Stimulated activated memory B cell treated with anti-CD40 and anti-IgM and Interleukin-4, amounts not matched to agents 10 μg/mL and 1 μg/mL and 100 μg/mL, for 72 hours (primary cell): ENCODE measurements around the gene ACSF3.

Source experiments
- ATAC-seq: fragments of 150-1000 bp; cut with Tn5 transposase; 2 replicates; pipeline ENCODE4 v1.10.0; 2021
- H3K27ac Mint-ChIP-seq: one replicate; pipeline ENCODE4 v1.8.0; 2022; ENCODE audit warnings: mild to moderate bottlenecking, mixed read lengths
- H3K27me3 Mint-ChIP-seq: one replicate; pipeline ENCODE4 v1.8.0; 2022; ENCODE audit warnings: mixed read lengths
- H3K36me3 Mint-ChIP-seq: one replicate; pipeline ENCODE4 v1.8.0; 2022; ENCODE audit warnings: mixed read lengths
- H3K4me1 Mint-ChIP-seq: one replicate; pipeline ENCODE4 v1.8.0; 2022; ENCODE audit warnings: mixed read lengths
- H3K4me3 Mint-ChIP-seq: one replicate; pipeline ENCODE4 v1.8.0; 2022; ENCODE audit warnings: mild to moderate bottlenecking, moderate library complexity, mixed read lengths
- H3K9me3 Mint-ChIP-seq: one replicate; pipeline ENCODE4 v1.8.0; 2022; ENCODE audit warnings: mixed read lengths

Gene ACSF3

DNA sequence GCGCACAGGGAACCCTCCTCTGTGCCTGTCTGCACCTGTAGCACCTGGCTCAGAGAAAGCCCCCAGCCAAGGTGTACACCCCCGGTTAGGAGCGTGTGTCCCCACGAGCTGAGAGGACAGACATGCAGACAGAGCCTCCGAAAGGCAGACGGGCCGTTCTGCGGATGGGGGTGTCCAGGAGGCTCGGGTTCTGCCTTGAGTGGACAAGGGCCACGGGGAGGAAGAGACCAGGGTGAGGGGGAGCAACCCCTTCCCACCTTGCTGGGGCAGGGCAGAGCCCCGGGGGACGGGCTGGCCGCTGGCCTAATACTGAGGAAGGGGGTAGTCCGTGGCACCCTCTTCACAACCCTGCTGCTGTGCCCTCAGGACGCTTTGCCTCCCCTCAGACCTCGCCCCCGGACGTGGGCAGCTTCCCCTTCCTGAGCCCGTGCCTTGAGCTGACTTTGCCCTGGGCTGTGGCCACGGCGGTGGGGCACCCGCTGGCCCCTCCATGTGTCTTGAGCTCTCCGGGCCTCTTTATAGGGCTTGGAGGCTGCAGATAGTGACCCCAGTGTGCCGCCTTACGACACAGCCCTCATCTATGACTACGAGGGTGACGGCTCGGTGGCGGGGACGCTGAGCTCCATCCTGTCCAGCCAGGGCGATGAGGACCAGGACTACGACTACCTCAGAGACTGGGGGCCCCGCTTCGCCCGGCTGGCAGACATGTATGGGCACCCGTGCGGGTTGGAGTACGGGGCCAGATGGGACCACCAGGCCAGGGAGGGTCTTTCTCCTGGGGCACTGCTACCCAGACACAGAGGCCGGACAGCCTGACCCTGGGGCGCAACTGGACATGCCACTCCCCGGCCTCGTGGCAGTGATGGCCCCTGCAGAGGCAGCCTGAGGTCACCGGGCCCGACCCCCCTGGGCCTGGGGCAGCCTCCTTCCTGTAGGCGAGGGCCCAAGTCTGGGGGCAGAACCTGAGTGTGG is 101.0 kb downstream of the ACSF3 start:
- ATAC-seq = no peak
- no peaks in the 10 kb centered on the region for H3K9me3 Mint-ChIP-seq
- peaks cover 28% of the 10 kb centered on the region for H3K27me3 Mint-ChIP-seq
- no peak overlapping the region for H3K27ac Mint-ChIP-seq
- no peaks in the 10 kb centered on the region for H3K4me1 Mint-ChIP-seq
- no peak overlapping the region for H3K4me3 Mint-ChIP-seq
- H3K36me3 Mint-ChIP-seq = no peaks in the 10 kb centered on the region

DNA sequence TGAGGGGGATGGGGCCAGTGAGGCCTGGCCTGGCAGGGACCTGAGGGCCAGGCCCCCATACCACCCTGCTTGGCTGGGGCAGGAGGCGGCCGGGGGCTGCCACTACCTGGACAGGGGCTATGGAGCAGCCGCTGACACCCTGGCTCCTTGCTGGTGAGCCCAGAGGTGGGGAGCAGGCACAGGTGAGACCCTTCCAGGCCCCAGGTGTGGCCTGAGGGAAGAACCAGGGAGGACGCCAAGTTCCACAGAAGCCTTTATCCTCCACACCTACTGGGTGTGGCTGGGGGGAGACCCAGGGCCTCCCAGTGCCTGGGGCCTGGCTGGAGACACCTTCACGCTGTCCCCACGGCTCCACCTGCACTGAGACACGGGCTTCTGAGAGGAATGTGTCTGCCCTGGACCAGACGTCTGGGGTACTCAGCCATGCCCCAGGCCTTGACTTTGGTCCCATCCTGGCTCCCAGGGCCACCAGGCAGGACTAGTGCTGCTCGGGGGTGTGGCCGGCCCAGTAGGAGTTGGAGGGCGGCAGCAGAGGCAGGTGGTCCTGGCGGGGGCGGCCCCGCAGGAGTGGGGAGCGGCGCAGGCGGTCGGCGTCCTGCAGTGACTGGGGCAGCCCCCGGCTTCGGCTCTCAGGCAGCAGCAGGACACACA is 102.0 kb downstream of the ACSF3 start:
- Mint-ChIP-seq H3K27ac (no peak overlapping the region), H3K27me3 (peaks cover 38% of the 10 kb centered on the region), H3K36me3 (no peaks in the 10 kb centered on the region), H3K4me3 (no peak overlapping the region), H3K4me1 (peaks cover 7% of the 10 kb centered on the region), H3K9me3 (no peaks in the 10 kb centered on the region)
- ATAC-seq = no peak

DNA sequence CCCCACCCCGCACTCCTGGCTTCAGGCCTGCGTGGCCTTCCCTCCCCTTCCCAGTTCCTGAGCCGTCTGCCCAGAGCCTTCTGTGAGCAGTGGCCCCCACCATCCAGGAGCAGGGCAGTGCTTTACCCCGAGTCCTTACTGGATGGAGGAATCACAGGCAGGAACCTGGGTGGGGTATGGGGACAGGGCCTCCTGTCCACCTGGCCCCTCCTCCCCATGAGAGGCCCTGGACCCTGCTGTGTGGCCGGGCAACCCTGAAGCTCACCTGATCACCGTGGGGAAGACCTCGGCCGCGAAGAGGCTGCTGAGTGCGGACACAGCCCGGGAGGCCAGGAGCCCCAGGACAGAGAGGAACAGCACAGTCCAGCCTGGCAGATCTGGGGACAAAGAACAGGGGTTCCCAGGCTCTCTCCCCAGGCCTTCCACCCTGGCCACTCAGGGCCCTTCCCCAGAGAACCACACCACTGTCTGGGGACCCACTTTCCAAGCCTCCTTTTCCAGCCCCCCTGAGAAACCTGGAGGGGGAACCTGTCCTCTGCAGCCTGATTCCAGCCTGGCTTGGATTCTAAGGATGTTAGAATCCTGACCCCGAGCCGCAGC is 103.5 kb downstream of the ACSF3 start:
- peaks cover 40% of the 10 kb centered on the region for H3K27me3 Mint-ChIP-seq
- ATAC-seq = no peak
- H3K27ac Mint-ChIP-seq = no peak overlapping the region
- H3K9me3 Mint-ChIP-seq = no peaks in the 10 kb centered on the region
- H3K4me3 Mint-ChIP-seq = no peak overlapping the region
- no peaks in the 10 kb centered on the region for H3K36me3 Mint-ChIP-seq
- peaks cover 7% of the 10 kb centered on the region for H3K4me1 Mint-ChIP-seq

DNA sequence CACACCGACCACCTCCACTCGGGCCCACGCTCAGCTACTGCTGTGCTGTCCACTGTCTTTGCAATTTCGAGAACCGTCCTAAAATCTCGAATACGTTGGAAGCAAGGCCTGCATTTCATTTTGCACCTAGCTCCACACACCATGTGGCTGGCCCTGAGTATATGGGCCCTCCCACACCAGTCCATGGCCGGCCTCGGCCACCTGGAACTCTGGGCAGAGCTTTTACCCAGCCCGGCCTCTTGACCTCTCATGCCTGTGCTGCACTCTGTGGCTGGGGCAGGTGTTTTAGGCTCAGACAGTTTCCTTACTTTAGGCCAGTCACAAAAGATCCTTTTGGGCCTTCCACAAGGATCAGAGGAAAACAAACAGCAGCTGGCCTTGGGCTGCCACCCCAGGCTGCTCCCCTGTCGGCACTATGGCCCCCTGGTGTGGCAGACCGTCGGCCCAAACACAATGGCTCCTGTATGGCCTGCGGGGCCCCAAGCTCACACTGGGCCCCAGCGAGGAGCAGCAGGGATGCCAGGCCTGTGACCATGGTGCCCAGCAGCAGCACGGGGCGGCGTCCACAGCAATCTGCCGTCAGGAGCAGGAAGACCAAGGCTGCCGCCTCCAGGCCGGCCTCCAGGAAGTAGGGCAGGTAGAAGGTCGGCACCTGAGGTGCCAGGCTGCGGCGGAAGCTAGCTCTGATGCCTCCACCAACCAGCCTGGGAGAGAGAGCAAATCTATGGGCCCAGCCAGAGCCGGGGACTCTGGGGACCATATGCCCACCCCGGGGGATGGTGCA is 104.2 kb downstream of the ACSF3 start:
- H3K27ac Mint-ChIP-seq = no peak overlapping the region
- H3K4me1 Mint-ChIP-seq = peaks cover 7% of the 10 kb centered on the region
- H3K36me3 Mint-ChIP-seq = no peaks in the 10 kb centered on the region
- H3K27me3 Mint-ChIP-seq = peaks cover 46% of the 10 kb centered on the region
- H3K4me3 Mint-ChIP-seq = no peak overlapping the region
- no peak for ATAC-seq
- H3K9me3 Mint-ChIP-seq = peaks cover 3% of the 10 kb centered on the region

DNA sequence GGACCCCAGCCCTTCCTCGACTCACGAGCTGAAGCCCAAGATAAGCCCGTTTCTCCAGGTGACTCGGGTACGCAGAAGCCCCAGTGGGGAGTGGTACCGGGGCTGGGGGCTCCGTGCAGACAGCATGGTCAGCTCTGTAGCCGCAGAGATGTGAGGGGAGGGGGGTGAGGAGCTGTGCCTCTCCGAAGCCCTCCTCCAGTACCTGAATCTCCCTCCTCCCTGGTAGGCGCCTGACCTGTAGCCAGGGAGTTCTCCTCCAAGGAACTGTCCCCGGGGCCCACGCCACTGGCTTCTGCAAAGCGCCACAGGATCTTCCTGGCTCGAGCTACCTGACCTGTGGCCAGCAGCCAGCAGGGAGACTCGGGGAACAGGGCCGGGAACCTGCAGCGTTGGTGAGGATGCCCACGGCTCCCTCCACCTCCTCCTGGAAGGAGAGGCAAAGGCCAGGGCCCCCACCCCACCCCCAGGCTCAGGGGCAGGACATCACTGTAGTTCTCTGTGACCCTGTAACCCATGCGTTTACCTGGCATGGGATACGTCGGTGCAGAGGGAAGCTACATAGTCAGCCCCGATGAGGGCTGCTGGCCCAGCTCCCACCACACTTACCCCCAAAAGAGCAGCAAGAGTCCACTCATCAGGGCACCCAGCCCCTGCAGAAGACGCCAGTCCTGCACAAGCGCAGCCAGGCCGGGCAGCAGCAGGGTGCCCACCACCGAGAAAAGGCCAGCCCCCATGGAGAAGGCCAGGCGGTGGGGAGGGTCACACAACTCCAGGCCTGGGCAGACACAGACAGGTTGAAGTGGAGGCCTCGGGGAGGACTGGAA is 105.0 kb downstream of the ACSF3 start:
- no peak overlapping the region for H3K27ac Mint-ChIP-seq
- H3K27me3 Mint-ChIP-seq = peaks cover 54% of the 10 kb centered on the region
- ATAC-seq = no peak
- H3K4me1 Mint-ChIP-seq = peaks cover 7% of the 10 kb centered on the region
- no peaks in the 10 kb centered on the region for H3K36me3 Mint-ChIP-seq
- H3K4me3 Mint-ChIP-seq = no peak overlapping the region
- peaks cover 7% of the 10 kb centered on the region for H3K9me3 Mint-ChIP-seq

DNA sequence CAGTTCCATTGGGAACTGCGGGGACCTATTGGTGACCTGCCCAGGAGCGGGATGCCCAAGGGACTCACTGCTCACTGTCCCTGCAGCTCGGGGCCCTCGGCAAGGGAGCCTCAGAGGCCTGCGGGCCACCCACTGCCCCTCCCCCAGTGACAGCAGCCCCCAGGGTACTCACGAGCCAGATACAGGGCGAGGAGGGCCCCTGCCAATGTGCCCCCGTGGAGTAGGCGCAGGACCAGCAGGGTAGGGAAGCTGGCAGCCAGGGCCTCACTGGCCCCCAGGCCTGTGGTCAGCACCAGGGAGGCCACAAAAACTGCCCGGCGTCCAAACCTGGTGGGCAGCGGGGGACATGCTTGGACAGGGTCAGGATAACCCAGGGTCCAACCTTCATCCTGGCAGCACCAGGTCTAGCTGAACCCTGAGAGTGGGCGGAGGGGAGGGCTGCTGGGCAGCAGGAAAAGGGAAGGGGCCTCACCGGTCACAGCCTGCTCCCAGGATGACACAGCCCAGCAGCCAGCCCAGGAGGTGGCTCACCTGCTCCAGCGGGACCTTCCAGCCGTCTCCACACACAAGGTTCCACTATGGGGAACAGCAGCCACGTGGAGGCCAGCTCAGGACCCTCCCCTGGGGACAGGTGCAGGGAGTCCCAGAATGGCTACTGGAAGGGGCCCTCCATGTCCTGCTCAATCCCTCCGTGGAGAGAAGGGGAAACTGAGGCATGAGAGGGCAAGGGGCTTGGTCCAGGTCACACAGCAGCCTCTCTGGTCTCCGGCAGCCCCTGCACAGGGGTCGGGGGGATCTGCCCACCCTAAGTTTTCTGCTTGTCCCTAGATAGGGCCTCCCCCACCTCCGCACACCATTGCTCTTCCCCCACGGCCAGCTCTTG is 105.8 kb downstream of the ACSF3 start:
- peaks cover 63% of the 10 kb centered on the region for H3K27me3 Mint-ChIP-seq

DNA sequence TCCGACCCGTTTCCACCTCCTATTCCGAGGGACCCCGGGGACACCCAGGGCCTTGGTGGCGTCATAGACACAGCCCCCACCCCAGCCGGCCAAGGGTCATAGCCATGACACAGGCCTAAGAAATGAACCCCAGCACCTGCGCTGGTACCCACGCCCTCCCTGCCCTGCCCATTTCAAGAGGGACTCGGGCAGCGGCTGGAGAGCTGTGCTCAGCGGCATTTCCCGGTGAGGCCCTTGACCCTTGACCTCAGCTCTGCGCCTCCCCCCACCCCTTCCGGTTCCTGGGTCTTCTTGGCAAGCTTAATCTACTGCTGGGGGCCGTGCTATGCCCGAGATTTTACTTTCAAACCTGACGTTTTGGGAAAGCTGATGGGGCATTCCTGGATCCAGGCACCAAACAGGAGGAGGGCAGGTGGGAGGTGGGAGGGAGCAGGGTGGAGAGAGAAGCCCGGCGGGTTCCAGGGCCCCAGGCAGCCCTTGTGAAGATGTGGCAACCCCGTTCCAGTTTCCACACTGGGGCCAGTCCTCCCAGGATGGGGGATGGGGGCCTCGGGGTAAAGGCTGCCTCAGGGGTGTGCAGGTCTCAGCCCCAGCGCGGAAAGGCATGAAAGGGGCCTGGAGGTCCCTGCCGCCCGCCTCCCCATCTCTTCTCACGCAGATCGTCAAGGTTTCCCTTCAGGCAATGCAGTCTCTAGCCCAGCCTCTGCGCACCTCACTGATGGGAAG is 106.6 kb downstream of the ACSF3 start, which contains the start of gene SLC22A31:
Gene SLC22A31 (minus strand): TSS at position 414 of the 726 bp plus-strand sequence. CDS start 36 bp downstream, at position 378.
- peaks cover 7% of the 10 kb centered on the region for H3K9me3 Mint-ChIP-seq
- H3K27ac Mint-ChIP-seq = no peak within 1 kb of the TSS
- peaks cover 7% of the 10 kb centered on the region for H3K4me1 Mint-ChIP-seq
- H3K27me3 Mint-ChIP-seq = peaks cover 70% of the 10 kb centered on the region
- H3K36me3 Mint-ChIP-seq = no peaks in the 10 kb centered on the region
- no peak within 1 kb of the TSS for H3K4me3 Mint-ChIP-seq
- no peak for ATAC-seq

More for the DNA sequence above, 105.8 kb downstream of the ACSF3 start:
- Mint-ChIP-seq H3K9me3 (peaks cover 7% of the 10 kb centered on the region), H3K4me3 (no peak overlapping the region), H3K36me3 (no peaks in the 10 kb centered on the region), H3K4me1 (peaks cover 7% of the 10 kb centered on the region), H3K27ac (no peak overlapping the region)
- no peak for ATAC-seq

DNA sequence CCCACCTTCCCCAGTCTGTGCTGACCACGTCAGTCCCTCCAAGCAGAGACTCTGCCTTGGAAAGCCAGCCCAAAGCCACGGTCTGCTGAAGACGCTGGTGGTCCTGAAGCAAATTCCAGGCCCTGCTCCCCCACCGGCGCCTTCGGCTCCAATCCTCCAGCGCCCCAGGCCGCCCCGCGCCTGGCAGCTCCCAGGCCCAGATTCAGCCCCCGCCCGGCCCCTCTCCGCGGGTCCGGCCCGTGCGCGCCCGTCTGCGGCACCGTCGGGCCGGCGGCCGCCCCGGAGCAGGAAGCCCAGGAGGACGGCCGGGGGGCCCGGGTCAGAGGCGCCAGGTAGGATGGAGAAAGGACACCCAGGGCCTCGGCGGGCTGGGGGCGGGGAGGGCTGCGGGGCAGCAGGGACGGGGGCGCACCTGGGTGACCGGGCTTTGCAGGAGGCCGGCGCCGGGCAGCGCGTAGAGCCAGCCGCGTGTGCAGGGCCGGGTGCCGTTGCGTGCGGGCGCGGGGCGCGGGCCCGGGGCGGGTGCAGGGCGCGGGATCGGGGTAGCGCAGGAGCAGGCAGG is 107.3 kb downstream of the ACSF3 start:
- no peak overlapping the region for H3K27ac Mint-ChIP-seq
- H3K4me3 Mint-ChIP-seq = no peak overlapping the region
- H3K4me1 Mint-ChIP-seq = peaks cover 7% of the 10 kb centered on the region
- peaks cover 7% of the 10 kb centered on the region for H3K9me3 Mint-ChIP-seq
- peaks cover 70% of the 10 kb centered on the region for H3K27me3 Mint-ChIP-seq
- no peaks in the 10 kb centered on the region for H3K36me3 Mint-ChIP-seq
- peak; percentile 15 for ATAC-seq

DNA sequence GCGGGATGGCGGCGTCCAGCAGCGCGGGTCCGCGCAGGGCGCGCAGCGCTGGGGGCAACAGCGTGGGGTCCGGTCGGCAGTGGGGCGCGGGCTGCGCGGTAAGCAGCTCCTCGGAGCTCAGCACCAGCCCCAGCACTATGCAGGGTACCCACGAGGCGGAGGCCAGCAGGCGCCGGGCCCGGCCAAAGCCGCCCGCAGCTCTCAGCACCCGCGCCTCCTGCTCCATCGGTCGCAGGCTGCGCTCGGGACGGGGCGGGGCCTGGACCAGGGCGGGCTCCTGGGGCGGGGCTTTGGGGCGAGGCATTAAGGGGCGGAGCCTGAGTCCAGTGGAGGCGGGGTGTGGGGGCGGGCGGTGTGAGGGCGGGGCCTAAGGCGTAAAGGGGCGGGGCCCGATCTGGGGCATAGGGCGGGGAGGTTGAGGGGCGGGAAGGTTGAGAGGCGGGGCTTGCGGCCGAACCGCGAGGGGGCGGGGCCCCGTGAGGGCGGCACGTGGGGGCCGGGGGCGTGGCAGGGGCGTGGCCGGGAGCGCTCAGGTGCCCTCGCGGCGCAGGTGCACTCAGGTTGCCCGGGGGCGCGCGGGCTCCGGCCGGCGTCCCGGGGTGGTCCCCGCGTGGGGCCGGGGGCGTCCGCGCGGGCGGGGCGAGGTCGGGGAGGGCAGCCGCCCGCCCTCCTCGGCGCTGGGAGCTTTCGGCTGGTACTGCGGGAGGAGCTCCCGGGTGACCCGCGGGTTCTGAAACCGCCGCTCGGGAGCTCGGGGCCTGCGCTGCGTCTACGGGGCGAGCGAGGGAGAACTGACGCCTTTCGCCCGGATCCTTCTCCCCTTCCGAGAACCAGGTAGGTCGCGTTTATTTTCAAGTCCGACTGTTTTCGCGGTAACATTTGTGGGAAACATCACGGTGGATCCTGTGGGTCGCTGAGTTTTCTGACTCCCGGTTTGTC is 108.1 kb downstream of the ACSF3 start:
- peaks cover 7% of the 10 kb centered on the region for H3K4me1 Mint-ChIP-seq
- H3K27ac Mint-ChIP-seq = no peak overlapping the region
- H3K9me3 Mint-ChIP-seq = peaks cover 7% of the 10 kb centered on the region
- peaks cover 69% of the 10 kb centered on the region for H3K27me3 Mint-ChIP-seq
- no peak overlapping the region for H3K4me3 Mint-ChIP-seq
- no peaks in the 10 kb centered on the region for H3K36me3 Mint-ChIP-seq
- peak; percentile 76 for ATAC-seq

DNA sequence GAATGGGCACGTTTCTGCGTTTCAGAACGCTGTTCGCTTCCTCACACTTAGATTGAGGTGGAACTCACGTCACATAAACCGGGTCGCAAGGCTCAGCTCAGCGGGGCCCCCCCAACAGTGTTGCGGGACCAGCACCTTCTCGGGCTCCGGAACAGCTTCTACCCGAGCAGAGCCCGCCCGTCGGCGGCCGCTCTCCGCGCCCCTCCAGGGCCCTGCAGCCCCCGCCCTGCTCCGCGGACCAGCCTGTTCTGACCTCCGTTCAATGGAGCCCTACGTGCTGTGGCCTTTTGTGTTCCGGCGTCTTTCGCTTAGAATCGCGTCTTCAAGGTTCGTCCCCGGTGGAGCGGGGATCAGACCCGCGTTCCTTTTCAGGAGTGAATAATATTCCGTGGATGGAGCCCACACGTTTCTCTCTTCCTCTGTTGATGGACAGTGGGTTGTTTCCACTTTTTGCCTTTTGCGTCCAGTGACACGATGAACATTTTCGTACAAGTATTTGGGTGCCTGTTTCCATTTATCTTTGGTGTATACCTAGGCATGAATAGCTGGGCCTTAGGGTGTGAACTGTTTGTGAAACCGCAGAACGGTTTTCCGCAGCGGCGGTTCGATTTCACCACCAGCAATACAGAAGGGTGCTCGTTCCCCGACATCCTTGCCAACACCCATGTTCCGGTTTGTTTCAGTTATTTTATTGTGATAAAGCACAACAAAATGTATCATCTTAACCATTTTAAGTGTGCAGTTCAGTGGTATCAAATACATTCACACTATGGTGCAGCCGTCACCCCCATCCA is 109.0 kb downstream of the ACSF3 start:
- peaks cover 7% of the 10 kb centered on the region for H3K9me3 Mint-ChIP-seq
- peaks cover 62% of the 10 kb centered on the region for H3K27me3 Mint-ChIP-seq
- no peaks in the 10 kb centered on the region for H3K36me3 Mint-ChIP-seq
- ATAC-seq = no peak
- H3K27ac Mint-ChIP-seq = no peak overlapping the region
- H3K4me1 Mint-ChIP-seq = peaks cover 7% of the 10 kb centered on the region
- H3K4me3 Mint-ChIP-seq = peak overlapping the region; percentile 25
